Measurements from ENCODE around the gene CAND1. TPM values are rescaled to one million over a fixed set of nuclear protein-coding genes. Genes with fewer than 3 reads are reported as not detected.

CAND1 gene
- total and polyA plus RNA-seq, 2 experiments from 2014 or later, result 125 to 176 TPM

- Histone ChIP-seq H3K9me3 (ENCODE audit: low read depth) (no peaks in the 10 kb centered on the region), H3K27me3 (no peaks in the 10 kb centered on the region), H3K36me3 (no peaks in the 10 kb centered on the region), H3K4me1 (ENCODE audit: low read depth) (no peaks in the 10 kb centered on the region), H3K4me3 (no peak overlapping the region), H3K27ac (no peak overlapping the region)
- no peak for TF ChIP-seq CTCF (IDR thresholded peaks at IDR 0.05; ENCODE audit: low read depth, low read length)
- no peak for DNase-seq (ENCODE audit: low read depth in 1 of 2, low spot score in 1 of 2)
Observed at GRCh38 chr12:67254372-67255026, 14.7 kb upstream of the CAND1 start.

- Histone ChIP-seq H3K36me3 (no peaks in the 10 kb centered on the region), H3K9me3 (ENCODE audit: low read depth) (no peaks in the 10 kb centered on the region), H3K4me3 (no peak overlapping the region), H3K27me3 (no peaks in the 10 kb centered on the region), H3K4me1 (ENCODE audit: low read depth) (no peaks in the 10 kb centered on the region), H3K27ac (no peak overlapping the region)
- no peak for DNase-seq (ENCODE audit: low read depth in 1 of 2, low spot score in 1 of 2)
- no peak for TF ChIP-seq CTCF (IDR thresholded peaks at IDR 0.05; ENCODE audit: low read depth, low read length)
Observed at GRCh38 chr12:67256649-67257048, 12.5 kb upstream of the CAND1 start.

- Histone ChIP-seq H3K4me1 (ENCODE audit: low read depth) (no peaks in the 10 kb centered on the region), H3K27ac (no peak overlapping the region), H3K27me3 (no peaks in the 10 kb centered on the region), H3K9me3 (ENCODE audit: low read depth) (no peaks in the 10 kb centered on the region), H3K4me3 (no peak overlapping the region), H3K36me3 (no peaks in the 10 kb centered on the region)
- TF ChIP-seq CTCF (IDR thresholded peaks at IDR 0.05; ENCODE audit: low read depth, low read length), result no peak
- DNase-seq (ENCODE audit: low read depth in 1 of 2, low spot score in 1 of 2), result no peak
Observed at GRCh38 chr12:67263471-67263870, 5.7 kb upstream of the CAND1 start.

GRCh38 chr12:67268335-67268895, 743 bp upstream of the CAND1 start:
- Histone ChIP-seq H3K27me3 (no peaks in the 10 kb centered on the region), H3K27ac (peak overlapping the region; percentile 99)

More at GRCh38 chr12:67268335-67268895, 743 bp upstream of the CAND1 start:
- no peak for TF ChIP-seq CTCF (IDR thresholded peaks at IDR 0.05; ENCODE audit: low read depth, low read length)
- DNase-seq (ENCODE audit: low read depth in 1 of 2, low spot score in 1 of 2), result peak; percentile 96 to 99
- Histone ChIP-seq H3K36me3 (no peaks in the 10 kb centered on the region), H3K9me3 (ENCODE audit: low read depth) (no peaks in the 10 kb centered on the region), H3K4me1 (ENCODE audit: low read depth) (peaks cover 18% of the 10 kb centered on the region), H3K4me3 (peak overlapping the region; percentile 85)

All from cardiac muscle cell (in vitro differentiated cells and primary cell).